Measurements from ENCODE around the gene KAZALD1. TPM values are rescaled to one million over a fixed set of nuclear protein-coding genes. Genes with fewer than 3 reads are reported as not detected.

Gene KAZALD1
- polyA plus RNA-seq, 1 of the 3 experiments (the other 2 are of a cell fraction): 3.0 TPM

DNA sequence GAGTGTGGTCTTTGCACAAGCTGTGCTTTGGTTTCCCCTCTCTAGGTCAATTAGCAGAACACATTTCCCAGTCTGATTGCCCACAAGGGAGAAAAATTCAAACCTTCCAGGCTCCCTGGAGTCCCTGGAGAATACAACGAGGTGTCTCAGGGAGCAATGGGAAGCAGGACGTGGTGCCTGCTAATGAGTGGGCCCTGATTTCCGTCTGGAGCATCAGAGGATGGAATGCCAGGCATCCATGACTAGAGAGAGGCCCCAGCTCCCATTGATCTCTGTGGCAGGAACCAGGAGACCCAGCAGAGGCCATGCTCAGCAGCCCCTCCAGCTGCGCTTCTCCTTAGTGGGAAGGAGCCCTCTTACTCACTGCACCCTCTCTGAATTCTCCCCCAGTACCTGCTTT is 36.1 kb downstream of the KAZALD1 start:
- TF ChIP-seq TEAD4 (IDR thresholded peaks at IDR 0.05; ENCODE audit: borderline replicate concordance, insufficient read depth) (no peak), ZBTB33 (IDR thresholded peaks at IDR 0.05; ENCODE audit: borderline replicate concordance, low read depth) (no peak), GATA2 (CRISPR knock-in tag; IDR thresholded peaks at IDR 0.05) (no peak), POLR2AphosphoS5 (IDR thresholded peaks at IDR 0.05; ENCODE audit: low read depth, low read length) (no peak), RXRA (IDR thresholded peaks at IDR 0.05; ENCODE audit: borderline replicate concordance, low read depth) (no peak), RFX5 (IDR thresholded peaks at IDR 0.05; ENCODE audit: low read length) (no peak), GABPA (IDR thresholded peaks at IDR 0.05; ENCODE audit: low read depth) (no peak), TCF12 (IDR thresholded peaks at IDR 0.05) (no peak), FOSL2 (IDR thresholded peaks at IDR 0.05; ENCODE audit: borderline replicate concordance, low read depth) (no peak), FOXM1 (IDR thresholded peaks at IDR 0.05; ENCODE audit: low read depth) (no peak)
- TF ChIP-seq, protein P1, sequence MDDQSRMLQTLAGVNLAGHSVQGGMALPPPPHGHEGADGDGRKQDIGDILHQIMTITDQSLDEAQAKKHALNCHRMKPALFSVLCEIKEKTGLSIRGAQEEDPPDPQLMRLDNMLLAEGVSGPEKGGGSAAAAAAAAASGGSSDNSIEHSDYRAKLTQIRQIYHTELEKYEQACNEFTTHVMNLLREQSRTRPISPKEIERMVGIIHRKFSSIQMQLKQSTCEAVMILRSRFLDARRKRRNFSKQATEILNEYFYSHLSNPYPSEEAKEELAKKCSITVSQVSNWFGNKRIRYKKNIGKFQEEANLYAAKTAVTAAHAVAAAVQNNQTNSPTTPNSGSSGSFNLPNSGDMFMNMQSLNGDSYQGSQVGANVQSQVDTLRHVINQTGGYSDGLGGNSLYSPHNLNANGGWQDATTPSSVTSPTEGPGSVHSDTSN (IDR thresholded peaks at IDR 0.05): no peak
- TF ChIP-seq, protein P2, sequence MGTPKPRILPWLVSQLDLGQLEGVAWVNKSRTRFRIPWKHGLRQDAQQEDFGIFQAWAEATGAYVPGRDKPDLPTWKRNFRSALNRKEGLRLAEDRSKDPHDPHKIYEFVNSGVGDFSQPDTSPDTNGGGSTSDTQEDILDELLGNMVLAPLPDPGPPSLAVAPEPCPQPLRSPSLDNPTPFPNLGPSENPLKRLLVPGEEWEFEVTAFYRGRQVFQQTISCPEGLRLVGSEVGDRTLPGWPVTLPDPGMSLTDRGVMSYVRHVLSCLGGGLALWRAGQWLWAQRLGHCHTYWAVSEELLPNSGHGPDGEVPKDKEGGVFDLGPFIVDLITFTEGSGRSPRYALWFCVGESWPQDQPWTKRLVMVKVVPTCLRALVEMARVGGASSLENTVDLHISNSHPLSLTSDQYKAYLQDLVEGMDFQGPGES (IDR thresholded peaks at IDR 0.05; ENCODE audit: low read depth, low read length): no peak
- Histone ChIP-seq H3K27ac (ENCODE audit: low read depth in 2 of 2, low read length in 1 of 2) (no peak overlapping the region), H2AFZ (ENCODE audit: low read depth) (no peak overlapping the region), H3K4me2 (no peak overlapping the region), H4K20me1 (ENCODE audit: insufficient read depth) (no peaks in the 10 kb centered on the region), H3K4me1 (ENCODE audit: control insufficient read depth in 1 of 2, insufficient read depth in 2 of 2, low read depth in 1 of 2, low read length in 1 of 2) (peaks cover 0 to 3% of the 10 kb centered on the region in 2 experiments; a peak in 1 of 4 replicates), H3K79me2 (ENCODE audit: insufficient read depth) (no peaks in the 10 kb centered on the region), H3K4me3 (ENCODE audit: low read depth in 2 of 2, low read length in 1 of 2) (no peak overlapping the region), H3K9me2 (no peaks in the 10 kb centered on the region), H3F3A (replicated peaks; ENCODE audit: insufficient read depth) (no peaks in the 10 kb centered on the region), H3K9ac (no peak overlapping the region), H3K9me3 (no peaks in the 10 kb centered on the region), H3K36me3 (replicated peaks in 1 of 2; ENCODE audit: control insufficient read depth in 1 of 2, insufficient read depth in 2 of 2, low read length in 1 of 2) (no peaks in the 10 kb centered on the region), H3K27me3 (ENCODE audit: insufficient read depth) (peaks cover 45% of the 10 kb centered on the region)
- CTCF ChIA-PET: interaction anchor here (1.4 to 32.9 kb wide), 11 partner anchors 11 to 121 kb away, joined by 3 to 972 read pairs (median 31); partner anchors contain the start of genes KAZALD1 and TLX1
- no peak for DNase-seq
- WGBS (ENCODE audit: low lambda C conversion rate): 13% methylated on average over 3 of the region's 4 CpGs
- POLR2A ChIA-PET: interaction anchor here (0.5 to 1.2 kb wide), 2 partner anchors 19 to 44 kb away, joined by 3 to 4 read pairs; no protein-coding TSS in a partner anchor

DNA sequence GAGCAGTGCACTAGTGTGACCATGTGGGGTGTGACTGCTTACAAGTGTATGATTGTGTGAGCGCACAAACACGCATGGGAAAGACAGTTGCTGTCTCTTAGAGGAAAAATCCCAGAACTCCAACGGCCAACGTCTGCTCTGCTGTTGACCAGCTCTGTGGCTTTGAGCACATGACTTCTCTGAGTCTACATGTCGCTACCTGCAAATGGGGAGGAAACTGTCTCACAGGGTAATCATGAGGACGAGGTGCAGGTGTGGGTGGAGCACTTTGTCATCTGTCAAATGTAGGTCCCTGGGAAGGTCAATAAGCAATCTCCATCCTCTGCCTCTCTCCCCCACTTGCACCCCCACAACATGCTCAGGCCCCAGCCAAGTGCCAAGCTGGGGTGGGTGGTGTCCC is 38.1 kb downstream of the KAZALD1 start:
- peaks cover 45% of the 10 kb centered on the region for H3K27me3 ChIP-seq (ENCODE audit: insufficient read depth)
- CTCF ChIA-PET: interaction anchor here (0.6 to 32.9 kb wide), 4 partner anchors 16 to 40 kb away, joined by 3 to 972 read pairs (median 60); partner anchors contain the start of gene TLX1
- 39% methylated on average over 6 of the region's 6 CpGs for WGBS (ENCODE audit: low lambda C conversion rate)
- TF ChIP-seq TAF1 (IDR thresholded peaks at IDR 0.05; ENCODE audit: borderline replicate concordance, low read depth, low read length): no peak
- TF ChIP-seq SMC3 (IDR thresholded peaks at IDR 0.05; ENCODE audit: low read depth, low read length): no peak
- no peak for TF ChIP-seq USF2 (IDR thresholded peaks at IDR 0.05; ENCODE audit: borderline replicate concordance, low read depth, low read length)
- TF ChIP-seq, protein P3, sequence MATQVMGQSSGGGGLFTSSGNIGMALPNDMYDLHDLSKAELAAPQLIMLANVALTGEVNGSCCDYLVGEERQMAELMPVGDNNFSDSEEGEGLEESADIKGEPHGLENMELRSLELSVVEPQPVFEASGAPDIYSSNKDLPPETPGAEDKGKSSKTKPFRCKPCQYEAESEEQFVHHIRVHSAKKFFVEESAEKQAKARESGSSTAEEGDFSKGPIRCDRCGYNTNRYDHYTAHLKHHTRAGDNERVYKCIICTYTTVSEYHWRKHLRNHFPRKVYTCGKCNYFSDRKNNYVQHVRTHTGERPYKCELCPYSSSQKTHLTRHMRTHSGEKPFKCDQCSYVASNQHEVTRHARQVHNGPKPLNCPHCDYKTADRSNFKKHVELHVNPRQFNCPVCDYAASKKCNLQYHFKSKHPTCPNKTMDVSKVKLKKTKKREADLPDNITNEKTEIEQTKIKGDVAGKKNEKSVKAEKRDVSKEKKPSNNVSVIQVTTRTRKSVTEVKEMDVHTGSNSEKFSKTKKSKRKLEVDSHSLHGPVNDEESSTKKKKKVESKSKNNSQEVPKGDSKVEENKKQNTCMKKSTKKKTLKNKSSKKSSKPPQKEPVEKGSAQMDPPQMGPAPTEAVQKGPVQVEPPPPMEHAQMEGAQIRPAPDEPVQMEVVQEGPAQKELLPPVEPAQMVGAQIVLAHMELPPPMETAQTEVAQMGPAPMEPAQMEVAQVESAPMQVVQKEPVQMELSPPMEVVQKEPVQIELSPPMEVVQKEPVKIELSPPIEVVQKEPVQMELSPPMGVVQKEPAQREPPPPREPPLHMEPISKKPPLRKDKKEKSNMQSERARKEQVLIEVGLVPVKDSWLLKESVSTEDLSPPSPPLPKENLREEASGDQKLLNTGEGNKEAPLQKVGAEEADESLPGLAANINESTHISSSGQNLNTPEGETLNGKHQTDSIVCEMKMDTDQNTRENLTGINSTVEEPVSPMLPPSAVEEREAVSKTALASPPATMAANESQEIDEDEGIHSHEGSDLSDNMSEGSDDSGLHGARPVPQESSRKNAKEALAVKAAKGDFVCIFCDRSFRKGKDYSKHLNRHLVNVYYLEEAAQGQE (IDR thresholded peaks at IDR 0.05; ENCODE audit: low read depth, low read length): no peak
- TF ChIP-seq SIN3A (IDR thresholded peaks at IDR 0.05; ENCODE audit: borderline replicate concordance, low read depth, low read length): no peak
- TF ChIP-seq TEAD4 (IDR thresholded peaks at IDR 0.05; ENCODE audit: borderline replicate concordance, insufficient read depth): no peak
- TF ChIP-seq CHD2 (IDR thresholded peaks at IDR 0.05; ENCODE audit: low read length, partially characterized antibody): no peak
- TF ChIP-seq FOXJ3 (CRISPR knock-in tag; IDR thresholded peaks at IDR 0.05): no peak
- no peak for TF ChIP-seq JUND (IDR thresholded peaks at IDR 0.05)

More for the DNA sequence above, 38.1 kb downstream of the KAZALD1 start:
- Histone ChIP-seq H4K20me1 (ENCODE audit: insufficient read depth) (no peaks in the 10 kb centered on the region), H3F3A (replicated peaks; ENCODE audit: insufficient read depth) (no peaks in the 10 kb centered on the region), H3K27ac (ENCODE audit: low read depth in 2 of 2, low read length in 1 of 2) (no peak overlapping the region), H3K36me3 (replicated peaks in 1 of 2; ENCODE audit: control insufficient read depth in 1 of 2, insufficient read depth in 2 of 2, low read length in 1 of 2) (no peaks in the 10 kb centered on the region), H3K4me1 (ENCODE audit: control insufficient read depth in 1 of 2, insufficient read depth in 2 of 2, low read depth in 1 of 2, low read length in 1 of 2) (no peaks in the 10 kb centered on the region; a peak in 1 of 4 replicates), H2AFZ (ENCODE audit: low read depth) (no peak overlapping the region), H3K4me3 (ENCODE audit: low read depth in 2 of 2, low read length in 1 of 2) (no peak overlapping the region), H3K9ac (no peak overlapping the region), H3K9me2 (no peaks in the 10 kb centered on the region), H3K9me3 (no peaks in the 10 kb centered on the region), H3K79me2 (ENCODE audit: insufficient read depth) (no peaks in the 10 kb centered on the region), H3K4me2 (no peak overlapping the region)
- POLR2A ChIA-PET: no interaction called here
- no peak for DNase-seq

Data from SK-N-SH (cell line).